Dermis microvascular lymphatic vessel endothelial cell (primary cell): ENCODE data around the gene CAMK2D. TPM values are rescaled to one million over a fixed set of nuclear protein-coding genes. Genes with fewer than 3 reads are reported as not detected.

ENCODE experiments used
- total RNA-seq: library from RNA; depleted of rRNA; stranded (reverse); fragments of >200 nt; gene quantifications from 2 replicates; pipeline ENCODE4 v1.2.1, GENCODE V29; 2014

Gene CAMK2D
- total RNA-seq, 1 donor from 2014 or later, result 37.5 TPM

Other genes starting within 250 kb of the CAMK2D start
- gene ARSJ, start 217.9 kb upstream of the CAMK2D start, total RNA-seq, result 15.3 and 15.4 TPM in 2 replicates